GM12878 (cell line): Measurements from ENCODE around the gene RAPGEF3. TPM values are rescaled to one million over a fixed set of nuclear protein-coding genes. Genes with fewer than 3 reads are reported as not detected.

Experiments
- ATAC-seq: fragments of 200-7000 bp; cut with Tn5 transposase; 3 replicates; pipeline ENCODE4 v1.9.1; 2020; ENCODE audit warnings: mild to moderate bottlenecking, moderate library complexity
- BruUV-seq: library from RNA; stranded (reverse); fragments of 400-500 nt; replicated peaks from 2 replicates; lab custom pipeline; 2021; lab: Mats Ljungman, UMichigan
- CTCF ChIA-PET: fragments of 300-600 bp; sonication (Branson Sonifier 250); formaldehyde crosslinking; extraction: SDS; loops from one replicate; lab custom pipeline; 2021; ENCODE audit warnings: inconsistent platforms; lab: Yijun Ruan, JAX
- POLR2A ChIA-PET: fragments of 350-600 bp; formaldehyde crosslinking; extraction: SDS; loops from one replicate; lab custom pipeline; 2021; ENCODE audit warnings: inconsistent platforms; lab: Charles Lee
- RAD21 ChIA-PET: fragments of 300-600 bp; sonication (Branson Sonifier 250); formaldehyde crosslinking; loops from one replicate; lab custom pipeline; 2023; ENCODE audit warnings: antibody characterized with exemption; ENCODE audit not compliant: unreplicated experiment; lab: Charles Lee
- SMC1A ChIA-PET: fragments of 300-600 bp; sonication (Branson Sonifier 250); formaldehyde crosslinking; loops from one replicate; lab custom pipeline; 2023; ENCODE audit not compliant: unreplicated experiment, uncharacterized antibody; lab: Charles Lee
- DNase-seq: peaks from one replicate; pipeline ENCODE4 v3.0.0-alpha.2; 2011; ENCODE audit warnings: low read depth, low spot score
- FAIRE-seq: peaks from 3 replicates; lab custom pipeline; 2011; peaks lifted over from hg19 to GRCh38; lab: Jason Lieb, UNC
- H2AFZ ChIP-seq: 2 replicates; pipeline ENCODE4 v1.6.0; 2011; ENCODE audit warnings: low read depth, low read length, control low read depth; ENCODE audit not compliant: control insufficient read depth
- H3K27ac ChIP-seq: 2 replicates; pipeline ENCODE4 v1.5.1; 2011; ENCODE audit warnings: control low read depth; ENCODE audit not compliant: control insufficient read depth, insufficient read depth
- H3K27me3 ChIP-seq, 2 experiments: replicated peaks in 1 of 2; 2 replicates each; pipeline versions ENCODE4 v1.6.0 to v1.6.1; 2011; ENCODE audit warnings: low read length in 1 of 2; ENCODE audit not compliant: control insufficient read depth in 2 of 2, insufficient read depth in 2 of 2
- H3K36me3 ChIP-seq, 2 experiments: 2 replicates each; pipeline ENCODE4 v1.5.1; 2011; ENCODE audit warnings: low read length in 1 of 2; ENCODE audit not compliant: control insufficient read depth in 2 of 2, insufficient read depth in 2 of 2
- H3K4me1 ChIP-seq: 2 replicates; pipeline ENCODE4 v1.6.1; 2011; ENCODE audit warnings: mild to moderate bottlenecking, low read length, moderate library complexity, mixed read lengths; ENCODE audit not compliant: control insufficient read depth, insufficient read depth
- H3K4me2 ChIP-seq: 2 replicates; pipeline ENCODE4 v1.6.0; 2011; ENCODE audit warnings: control low read depth; ENCODE audit not compliant: control insufficient read depth, insufficient read depth
- H3K4me3 ChIP-seq: fragments of 200-600 bp; sonication (generic); 2 replicates; pipeline ENCODE4 v1.5.1; 2016
- H3K79me2 ChIP-seq: 2 replicates; pipeline ENCODE4 v1.6.0; 2011; ENCODE audit warnings: low read length; ENCODE audit not compliant: control insufficient read depth, insufficient read depth
- H3K9ac ChIP-seq: 2 replicates; pipeline ENCODE4 v1.8.0; 2011; ENCODE audit warnings: low read length, control low read depth, mixed read lengths; ENCODE audit not compliant: control insufficient read depth, insufficient read depth
- H3K9me3 ChIP-seq: replicated peaks from 3 replicates; pipeline ENCODE4 v1.5.1; 2011; ENCODE audit warnings: mild to moderate bottlenecking, low read length; ENCODE audit not compliant: control insufficient read depth, insufficient read depth
- H4K20me1 ChIP-seq: 2 replicates; pipeline ENCODE4 v1.6.0; 2011; ENCODE audit not compliant: control insufficient read depth, insufficient read depth
- BRCA1 ChIP-seq: IDR thresholded peaks from 2 replicates; pipeline ENCODE4 v1.6.1; 2011; ENCODE audit warnings: low read depth, low read length, improper control_type of control experiment
- CBX3 ChIP-seq: fragments of 200-600 bp; sonication (generic); IDR thresholded peaks from 2 replicates; pipeline ENCODE4 v1.6.1; 2016; ENCODE audit warnings: low read depth, borderline replicate concordance
- EP300 ChIP-seq, 2 experiments: fragments of 150-350 bp in 1 of 2; IDR thresholded peaks; 2 replicates each; pipeline ENCODE4 v1.6.1; 2011 to 2012; ENCODE audit warnings: low read depth in 2 of 2, low read length in 2 of 2, borderline replicate concordance in 1 of 2, improper control_type of control experiment in 1 of 2, inconsistent platforms in 1 of 2; ENCODE audit not compliant: control insufficient read depth in 1 of 2
- FOXK2 ChIP-seq: fragments of 450-650 bp; IDR thresholded peaks from 2 replicates; pipeline ENCODE4 v1.6.1; 2017; ENCODE audit warnings: mild to moderate bottlenecking, moderate library complexity
- HDGF ChIP-seq: fragments of 450-650 bp; IDR thresholded peaks from 2 replicates; pipeline ENCODE4 v1.6.1; 2016; ENCODE audit warnings: antibody characterized with exemption
- MYB ChIP-seq: fragments of 150-350 bp; IDR thresholded peaks from 2 replicates; pipeline ENCODE4 v1.6.1; 2014; ENCODE audit warnings: mild to moderate bottlenecking, low read depth, low read length, borderline replicate concordance
- SPI1 ChIP-seq: IDR thresholded peaks from 2 replicates; pipeline ENCODE4 v1.6.1; 2011; ENCODE audit warnings: low read depth, mild to moderate bottlenecking, low read length, moderate library complexity, borderline replicate concordance; ENCODE audit not compliant: insufficient read depth
- TCF7 ChIP-seq: IDR thresholded peaks from 2 replicates; pipeline ENCODE4 v1.6.1; 2014; ENCODE audit warnings: antibody characterized with exemption, borderline replicate concordance
- ZBED1 ChIP-seq: IDR thresholded peaks from 2 replicates; pipeline ENCODE4 v1.6.1; 2016; ENCODE audit warnings: borderline replicate concordance
- WGBS: methylation state at CpG from one replicate; pipeline ENCODE4 v1.1.6; 2016; ENCODE audit warnings: low lambda C conversion rate; ENCODE audit not compliant: insufficient replicate concordance, insufficient coverage; ENCODE audit errors: missing lambda C conversion rate; 5-methylcytosine and 5-hydroxymethylcytosine counted together
- in situ Hi-C: fragments of 300-500 bp; cut with MboI; formaldehyde crosslinking; loops from 9 replicates; pipeline ENCODE4 v1.14.3; 2018; ENCODE audit warnings: mixed read lengths
- intact Hi-C: fragments of 100-400 bp; cut with micrococcal nuclease; formaldehyde crosslinking; loops from one replicate; pipeline ENCODE4 v1.14.2; 2022; ENCODE audit not compliant: unreplicated experiment
- polyA plus RNA-seq, 11 experiments: library from polyadenylated mRNA; depleted of rRNA in 4 of 11; unstranded in 6 of 11; stranded (reverse) in 5 of 11; fragments of >200 nt; fragmentation: Nextera tagmentation in 4 of 11; fragmentation: Illumina TruSeq in 1 of 11; extraction: Ambion mirVana in 4 of 11; extraction: Trizol in 1 of 11; gene quantifications; 1 replicate in 1 of 11; 2 replicates in 10 of 11; pipeline versions ENCODE4 v1.2.1 to v1.2.3, GENCODE V29; 2011 to 2016; ENCODE audit warnings: inconsistent platforms in 2 of 11, missing spikeins in 2 of 11, low read depth in 1 of 11
- total RNA-seq, 4 experiments: library from RNA; depleted of rRNA in 3 of 4; stranded (reverse); fragments of >200 nt in 3 of 4; fragmentation: Illumina TruSeq in 1 of 4; extraction: Trizol in 1 of 4; gene quantifications; 2 replicates each; pipeline versions ENCODE4 v1.2.1 to v1.2.3, GENCODE V29; 2013 to 2021
- TF ChIP-seq, protein P1 (sequence below): IDR thresholded peaks from 2 replicates; pipeline ENCODE4 v1.6.1; 2012; ENCODE audit warnings: mild to moderate bottlenecking, low read depth, low read length
- TF ChIP-seq, protein P2 (sequence below): IDR thresholded peaks from 2 replicates; pipeline ENCODE4 v1.6.1; 2012; ENCODE audit warnings: low read depth, low read length, improper control_type of control experiment

The RAPGEF3 gene
- total and polyA plus RNA-seq, 10 of the 15 experiments (the other 5 are each of a cell fraction or from before 2014, with no cell fraction given) = 0.02 to 0.92 (median 0.31) TPM; not detected in 2

GRCh38 chr12:47789712-47790489 is 31.2 kb upstream of the RAPGEF3 start (continued):
- TF ChIP-seq, protein P1, sequence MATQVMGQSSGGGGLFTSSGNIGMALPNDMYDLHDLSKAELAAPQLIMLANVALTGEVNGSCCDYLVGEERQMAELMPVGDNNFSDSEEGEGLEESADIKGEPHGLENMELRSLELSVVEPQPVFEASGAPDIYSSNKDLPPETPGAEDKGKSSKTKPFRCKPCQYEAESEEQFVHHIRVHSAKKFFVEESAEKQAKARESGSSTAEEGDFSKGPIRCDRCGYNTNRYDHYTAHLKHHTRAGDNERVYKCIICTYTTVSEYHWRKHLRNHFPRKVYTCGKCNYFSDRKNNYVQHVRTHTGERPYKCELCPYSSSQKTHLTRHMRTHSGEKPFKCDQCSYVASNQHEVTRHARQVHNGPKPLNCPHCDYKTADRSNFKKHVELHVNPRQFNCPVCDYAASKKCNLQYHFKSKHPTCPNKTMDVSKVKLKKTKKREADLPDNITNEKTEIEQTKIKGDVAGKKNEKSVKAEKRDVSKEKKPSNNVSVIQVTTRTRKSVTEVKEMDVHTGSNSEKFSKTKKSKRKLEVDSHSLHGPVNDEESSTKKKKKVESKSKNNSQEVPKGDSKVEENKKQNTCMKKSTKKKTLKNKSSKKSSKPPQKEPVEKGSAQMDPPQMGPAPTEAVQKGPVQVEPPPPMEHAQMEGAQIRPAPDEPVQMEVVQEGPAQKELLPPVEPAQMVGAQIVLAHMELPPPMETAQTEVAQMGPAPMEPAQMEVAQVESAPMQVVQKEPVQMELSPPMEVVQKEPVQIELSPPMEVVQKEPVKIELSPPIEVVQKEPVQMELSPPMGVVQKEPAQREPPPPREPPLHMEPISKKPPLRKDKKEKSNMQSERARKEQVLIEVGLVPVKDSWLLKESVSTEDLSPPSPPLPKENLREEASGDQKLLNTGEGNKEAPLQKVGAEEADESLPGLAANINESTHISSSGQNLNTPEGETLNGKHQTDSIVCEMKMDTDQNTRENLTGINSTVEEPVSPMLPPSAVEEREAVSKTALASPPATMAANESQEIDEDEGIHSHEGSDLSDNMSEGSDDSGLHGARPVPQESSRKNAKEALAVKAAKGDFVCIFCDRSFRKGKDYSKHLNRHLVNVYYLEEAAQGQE = no peak
- TF ChIP-seq CBX3 = no peak
- TF ChIP-seq BRCA1 = no peak
- TF ChIP-seq, protein P2, sequence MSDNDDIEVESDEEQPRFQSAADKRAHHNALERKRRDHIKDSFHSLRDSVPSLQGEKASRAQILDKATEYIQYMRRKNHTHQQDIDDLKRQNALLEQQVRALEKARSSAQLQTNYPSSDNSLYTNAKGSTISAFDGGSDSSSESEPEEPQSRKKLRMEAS = no peak
- no peak for TF ChIP-seq FOXK2
- no peak for TF ChIP-seq EP300 (IDR thresholded peaks at IDR 0.05; ENCODE audit: borderline replicate concordance in 1 of 2, control insufficient read depth in 1 of 2, low read depth in 2 of 2, low read length in 2 of 2)
- no peak for TF ChIP-seq MYB

DNA sequence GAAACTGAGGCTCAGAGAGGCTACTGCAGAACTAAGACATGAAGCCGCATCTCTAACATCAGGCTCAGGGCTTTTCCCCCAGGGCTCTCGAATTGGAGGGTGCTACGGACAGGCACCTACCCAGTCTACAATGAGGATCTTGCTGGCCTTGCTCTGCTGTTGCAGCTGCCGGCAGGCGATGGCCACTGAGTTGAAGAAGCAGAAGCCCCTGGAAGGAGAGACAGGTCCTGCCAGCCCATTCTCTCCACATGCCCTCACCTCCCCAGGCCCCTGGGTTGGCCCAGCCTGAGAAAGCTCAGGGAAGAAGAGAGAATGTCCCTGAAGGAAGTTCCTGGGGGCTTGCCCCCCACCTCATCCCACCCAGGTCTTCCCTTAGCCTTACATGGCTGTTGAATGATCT is 30.5 kb upstream of the RAPGEF3 start:
- H3K4me3 ChIP-seq = no peak overlapping the region
- ATAC-seq = no peak
- no peak for TF ChIP-seq ZBED1
- no peak for TF ChIP-seq TCF7
- no peak for TF ChIP-seq SPI1
- TF ChIP-seq HDGF = no peak
- TF ChIP-seq, all 136 proteins: peak for 0
- CTCF ChIA-PET = interaction anchor here (1.2 to 5.3 kb wide), 2 partner anchors 12 to 47 kb away, joined by 5 to 36 read pairs; no protein-coding TSS in a partner anchor
- WGBS = 91% methylated on average over 5 of the region's 5 CpGs
- intact Hi-C loops = no loop called here
- POLR2A ChIA-PET = no interaction called here
- RAD21 ChIA-PET = interaction anchor here (1.2 kb wide), 1 partner anchor 50 kb away, joined by 3 read pairs; no protein-coding TSS in a partner anchor
- in situ Hi-C loops = no loop called here
- BruUV-seq = no TSS peak
- no peak overlapping the region for H3K9ac ChIP-seq
- no peaks in the 10 kb centered on the region for H3K79me2 ChIP-seq
- H4K20me1 ChIP-seq = no peaks in the 10 kb centered on the region
- SMC1A ChIA-PET = interaction anchor here (1.6 to 1.7 kb wide), 2 partner anchors 49 to 50 kb away, joined by 3 to 4 read pairs; no protein-coding TSS in a partner anchor
- H3K36me3 ChIP-seq = peaks cover 0 to 4% of the 10 kb centered on the region in 2 experiments; a peak in 1 of 4 replicates
- H2AFZ ChIP-seq = no peak overlapping the region
- no peaks in the 10 kb centered on the region for H3K27me3 ChIP-seq
- no peaks in the 10 kb centered on the region for H3K9me3 ChIP-seq
- no peak overlapping the region for H3K4me2 ChIP-seq
- FAIRE-seq (no peak), DNase-seq (no peak)
- H3K4me1 ChIP-seq = no peaks in the 10 kb centered on the region
- H3K27ac ChIP-seq = no peak overlapping the region
